ENCODE data around the gene GBGT1. TPM values are rescaled to one million over a fixed set of nuclear protein-coding genes. Genes with fewer than 3 reads are reported as not detected.
A peak's percentile ranks its signal among the peaks of the same experiment; 100 is the strongest.

The GBGT1 gene
- total and polyA plus RNA-seq, 2 of the 4 experiments (the other 2 are of a cell fraction) = 1.8 to 3.2 TPM

- Histone ChIP-seq H3K27me3 (ENCODE audit: control insufficient read depth, insufficient read depth, low read length) (no peaks in the 10 kb centered on the region), H2AK5ac (ENCODE audit: low read depth, low read length) (0 out of 2 replicates have a peak overlapping the region, but pooled peaks have one; percentile 30), H3K4me1 (ENCODE audit: control insufficient read depth, insufficient read depth, low read length) (peaks cover 27% of the 10 kb centered on the region), H3K79me1 (ENCODE audit: low read depth in 1 of 2, low read length in 2 of 2) (peaks cover 14 to 46% of the 10 kb centered on the region in 2 experiments), H2BK15ac (ENCODE audit: low read depth, low read length) (no peak overlapping the region), H2BK20ac (ENCODE audit: low read depth, low read length) (no peak overlapping the region), H3K27ac (ENCODE audit: insufficient read depth, low read length) (no peak overlapping the region), H3K4ac (ENCODE audit: low read depth, low read length) (no peak overlapping the region), H4K8ac (ENCODE audit: low read depth in 2 of 2, low read length in 2 of 2) (no peak overlapping the region), H4K5ac (ENCODE audit: low read depth, low read length) (no peak overlapping the region), H4K20me1 (ENCODE audit: insufficient read depth, low read length) (peaks cover 59% of the 10 kb centered on the region), H3K56ac (ENCODE audit: extremely low read depth, insufficient read depth, low read length) (no peak overlapping the region), H2AFZ (replicated peaks; ENCODE audit: low read length, poor library complexity) (no peak overlapping the region), H3K14ac (replicated peaks; ENCODE audit: low read depth, low read length) (no peak overlapping the region), H3K9me1 (ENCODE audit: insufficient read depth, low read length) (peaks cover 19% of the 10 kb centered on the region; the same call in 1 of the 2 replicates), H3K9ac (ENCODE audit: low read depth, low read length) (no peak overlapping the region), H3K4me3 (ENCODE audit: insufficient read depth, low read depth, low read length) (no peak overlapping the region), H3K36me3 (ENCODE audit: control insufficient read depth, insufficient read depth, low read length) (no peaks in the 10 kb centered on the region), H3K23ac (ENCODE audit: low read depth, low read length) (no peak overlapping the region), H4K91ac (ENCODE audit: insufficient read depth, low read depth, low read length) (no peak overlapping the region), H3K18ac (ENCODE audit: low read depth, low read length) (no peak overlapping the region), H2AK9ac (replicated peaks; ENCODE audit: low read depth, low read length, poor library complexity) (no peak overlapping the region), H2BK5ac (ENCODE audit: low read depth, low read length, poor library complexity, severe bottlenecking) (no peak overlapping the region), H3K4me2 (ENCODE audit: low read depth, low read length) (no peak overlapping the region), H3K9me3 (ENCODE audit: control insufficient read depth, insufficient read depth, low read length) (no peaks in the 10 kb centered on the region), H2BK120ac (ENCODE audit: low read depth, low read length) (no peak overlapping the region)
- POLR2A ChIA-PET (ENCODE audit: unreplicated experiment) = no interaction called here
- BruUV-seq (replicated peaks) = no TSS peak
- in situ Hi-C loops (cut with MboI; ENCODE audit: low sequenced_read_pairs) = no loop called here
- DNase-seq = no peak
- intact Hi-C loops (cut with micrococcal nuclease) = no loop called here
- 100% methylated on average over 1 of the region's 16 CpGs; no CpG with 5 or more reads in 1 of the 2 experiments for WGBS, 2 experiments (ENCODE audit: extremely low coverage in 2 of 2, insufficient read length in 1 of 2)
- dilution Hi-C loops (cut with HindIII; ENCODE audit: low sequenced_read_pairs, unreplicated experiment) = no loop called here
- CTCF ChIA-PET = no interaction called here
- ATAC-seq (ENCODE audit: low read depth) = no peak
- TF ChIP-seq RFX5 (IDR thresholded peaks at IDR 0.05; ENCODE audit: low read depth, low read length) (no peak), NFE2L2 (IDR thresholded peaks at IDR 0.05; ENCODE audit: low read depth, low read length) (no peak), MAZ (IDR thresholded peaks at IDR 0.05; ENCODE audit: borderline replicate concordance, low read depth, low read length) (no peak), ELK1 (IDR thresholded peaks at IDR 0.05; ENCODE audit: borderline replicate concordance, low read depth, low read length) (no peak), FOS (IDR thresholded peaks at IDR 0.05; ENCODE audit: low read depth, low read length) (no peak), SMC3 (IDR thresholded peaks at IDR 0.05; ENCODE audit: low read depth, low read length) (no peak), RCOR1 (IDR thresholded peaks at IDR 0.05; ENCODE audit: insufficient replicate concordance, low read length) (no peak), CHD1 (IDR thresholded peaks at IDR 0.05; ENCODE audit: low read depth, low read length) (no peak), CEBPB (IDR thresholded peaks at IDR 0.05; ENCODE audit: low read depth, low read length) (no peak), RAD21 (IDR thresholded peaks at IDR 0.05; ENCODE audit: low read length) (no peak), BHLHE40 (IDR thresholded peaks at IDR 0.05; ENCODE audit: low read depth, low read length) (no peak), POLR2A (IDR thresholded peaks at IDR 0.05; ENCODE audit: low read depth, low read length) (no peak), MXI1 (IDR thresholded peaks at IDR 0.05; ENCODE audit: borderline replicate concordance, low read depth, low read length) (no peak)
- TF ChIP-seq, protein P1, sequence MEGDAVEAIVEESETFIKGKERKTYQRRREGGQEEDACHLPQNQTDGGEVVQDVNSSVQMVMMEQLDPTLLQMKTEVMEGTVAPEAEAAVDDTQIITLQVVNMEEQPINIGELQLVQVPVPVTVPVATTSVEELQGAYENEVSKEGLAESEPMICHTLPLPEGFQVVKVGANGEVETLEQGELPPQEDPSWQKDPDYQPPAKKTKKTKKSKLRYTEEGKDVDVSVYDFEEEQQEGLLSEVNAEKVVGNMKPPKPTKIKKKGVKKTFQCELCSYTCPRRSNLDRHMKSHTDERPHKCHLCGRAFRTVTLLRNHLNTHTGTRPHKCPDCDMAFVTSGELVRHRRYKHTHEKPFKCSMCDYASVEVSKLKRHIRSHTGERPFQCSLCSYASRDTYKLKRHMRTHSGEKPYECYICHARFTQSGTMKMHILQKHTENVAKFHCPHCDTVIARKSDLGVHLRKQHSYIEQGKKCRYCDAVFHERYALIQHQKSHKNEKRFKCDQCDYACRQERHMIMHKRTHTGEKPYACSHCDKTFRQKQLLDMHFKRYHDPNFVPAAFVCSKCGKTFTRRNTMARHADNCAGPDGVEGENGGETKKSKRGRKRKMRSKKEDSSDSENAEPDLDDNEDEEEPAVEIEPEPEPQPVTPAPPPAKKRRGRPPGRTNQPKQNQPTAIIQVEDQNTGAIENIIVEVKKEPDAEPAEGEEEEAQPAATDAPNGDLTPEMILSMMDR (conservative IDR thresholded peaks at IDR 0.05; ENCODE audit: low read depth, low read length) = no peak
- TF ChIP-seq, protein P2, sequence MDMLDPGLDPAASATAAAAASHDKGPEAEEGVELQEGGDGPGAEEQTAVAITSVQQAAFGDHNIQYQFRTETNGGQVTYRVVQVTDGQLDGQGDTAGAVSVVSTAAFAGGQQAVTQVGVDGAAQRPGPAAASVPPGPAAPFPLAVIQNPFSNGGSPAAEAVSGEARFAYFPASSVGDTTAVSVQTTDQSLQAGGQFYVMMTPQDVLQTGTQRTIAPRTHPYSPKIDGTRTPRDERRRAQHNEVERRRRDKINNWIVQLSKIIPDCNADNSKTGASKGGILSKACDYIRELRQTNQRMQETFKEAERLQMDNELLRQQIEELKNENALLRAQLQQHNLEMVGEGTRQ (IDR thresholded peaks at IDR 0.05; ENCODE audit: low read depth, low read length) = no peak
These were observed 26.1 kb downstream of the GBGT1 start for GRCh38 chr9:133137451-133138231.
